Right renal cortex interstitium (tissue), 3 donors: Measurements from ENCODE around the gene NDRG2. TPM values are rescaled to one million over a fixed set of nuclear protein-coding genes. Genes with fewer than 3 reads are reported as not detected.
"Not testable (repeated sequence)": the region's sequence is repeated elsewhere in the genome, so short reads cannot be mapped to it uniquely, and the experiment has no call there.

Experiments used
- DNase-seq, 3 donors: peaks; one replicate each; pipeline ENCODE4 v3.0.0-alpha.2; 2013; ENCODE audit warnings: low read depth in 3 of 3, low spot score in 2 of 3
- polyA plus RNA-seq, 3 donors: library from polyadenylated mRNA; unstranded; fragments of 120-200 nt; gene quantifications; one replicate each; pipeline ENCODE4 v1.2.1, GENCODE V29; 2013; ENCODE audit not compliant: insufficient read length in 3 of 3

The NDRG2 gene
- polyA plus RNA-seq, 3 donors: 157 to 174 (median 164) TPM

DNA sequence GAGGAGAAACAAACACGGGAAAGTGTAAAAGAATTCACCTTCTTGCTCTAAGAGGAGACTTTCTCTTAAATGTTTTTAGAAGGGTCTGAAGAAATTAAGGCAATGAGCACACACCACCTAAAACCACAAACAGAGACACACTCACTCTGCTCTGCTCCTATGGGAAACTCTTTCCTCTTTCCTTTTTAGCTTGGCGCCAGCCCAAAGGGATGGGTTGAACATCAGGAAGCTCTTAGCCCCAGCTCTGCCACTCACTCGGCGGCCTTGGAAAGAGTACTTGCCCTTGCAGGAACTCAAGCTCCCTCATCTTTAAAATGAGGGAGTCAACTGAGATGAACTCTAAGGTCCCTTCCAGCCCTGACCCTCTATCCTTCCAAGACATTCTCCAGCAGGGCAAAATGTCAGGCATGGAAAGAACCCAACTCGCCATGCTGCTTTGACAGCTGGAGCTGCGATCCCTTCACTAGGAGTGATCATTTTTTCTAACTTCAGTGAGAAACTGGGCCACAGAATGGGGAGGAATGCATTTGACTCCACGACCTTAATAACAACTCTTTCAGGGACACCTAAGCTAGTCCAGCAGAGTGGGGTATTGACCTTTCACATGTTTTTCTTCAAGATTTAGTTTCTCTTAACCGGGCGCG is 31.8 kb upstream of the NDRG2 start:
- DNase-seq: no peak

DNA sequence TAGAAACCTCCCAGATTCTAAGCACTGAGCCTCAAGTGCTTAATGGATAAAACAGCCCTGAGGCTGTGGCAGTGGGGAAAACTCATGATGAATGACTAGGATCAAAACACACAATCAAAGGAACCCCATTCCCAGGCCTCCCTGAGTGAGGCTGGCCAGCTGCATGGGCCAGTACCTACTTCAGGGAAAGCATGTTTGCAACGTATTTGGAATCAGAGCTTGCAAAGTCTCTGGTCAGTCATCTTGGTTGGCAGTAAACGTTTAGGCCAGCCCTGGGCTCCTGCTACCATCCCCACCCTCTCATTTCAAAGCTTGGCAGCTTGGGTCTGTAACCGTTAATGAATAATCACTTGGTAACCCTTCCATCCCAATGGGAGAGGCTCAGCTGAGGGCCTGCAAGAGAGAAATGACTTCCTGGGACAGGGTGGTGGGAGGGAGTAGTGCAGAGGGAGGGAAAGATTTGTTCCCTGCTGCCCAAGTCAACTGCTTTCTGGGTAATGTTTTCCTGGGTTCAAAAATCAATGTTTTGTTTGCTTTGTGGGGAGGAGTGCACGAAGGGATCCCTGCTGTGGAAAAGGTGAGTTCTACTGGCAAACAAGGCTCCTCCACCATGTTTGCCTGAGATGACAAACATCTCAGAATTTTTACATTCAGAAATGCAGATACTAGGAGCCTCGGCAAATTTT is 30.7 kb upstream of the NDRG2 start:
- no peak for DNase-seq

GRCh38 chr14:21054768-21055145 is 29.9 kb upstream of the NDRG2 start:
- no peak for DNase-seq

GRCh38 chr14:21054123-21054767 is 29.4 kb upstream of the NDRG2 start:
- DNase-seq: no peak

- no peak for DNase-seq
Observed at GRCh38 chr14:21053184-21054122, 28.6 kb upstream of the NDRG2 start.

- DNase-seq: no peak
Observed at GRCh38 chr14:21050597-21050996, 25.7 kb upstream of the NDRG2 start.

DNA sequence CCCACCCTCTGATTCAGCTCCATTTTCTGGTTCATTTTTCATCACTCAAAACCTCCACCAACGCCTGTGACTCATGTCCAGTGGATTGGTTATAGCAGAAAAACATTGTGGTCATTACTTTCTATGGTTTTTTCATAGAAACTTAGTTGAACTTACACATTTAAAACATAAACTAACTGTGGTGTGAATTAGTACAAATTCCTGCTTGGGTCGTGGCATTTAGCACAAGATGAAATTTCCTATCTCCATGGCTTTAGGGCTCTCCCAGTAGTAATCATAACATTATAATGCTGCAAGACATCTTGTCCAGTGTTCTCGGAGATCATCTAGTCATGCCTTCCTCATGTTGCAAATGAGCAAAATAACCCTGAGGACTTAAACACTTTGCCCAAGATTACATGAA is 24.4 kb upstream of the NDRG2 start:
- no peak for DNase-seq

DNA sequence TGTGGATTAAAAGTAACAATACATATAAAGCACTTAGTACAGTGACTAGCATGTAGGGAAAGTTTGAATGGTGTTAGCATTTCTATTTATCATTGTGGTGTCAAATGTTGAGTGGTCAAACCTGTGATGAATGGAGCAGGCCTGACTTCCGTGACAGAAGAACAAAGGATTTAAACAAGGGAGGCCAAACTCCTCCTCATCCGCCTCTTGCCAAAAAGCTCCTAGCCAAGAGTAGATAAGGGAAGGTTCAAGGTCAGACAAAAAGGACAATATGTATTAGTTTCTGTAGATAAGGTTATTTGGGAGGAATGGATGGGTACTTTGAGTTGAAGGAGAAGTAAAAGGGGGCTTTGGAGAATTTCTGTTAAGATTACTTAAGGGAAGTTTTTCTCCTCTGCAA is 23.8 kb upstream of the NDRG2 start:
- no peak for DNase-seq

- DNase-seq: no peak
Observed at GRCh38 chr14:21047378-21047781, 22.5 kb upstream of the NDRG2 start.

- DNase-seq: no peak
Observed at GRCh38 chr14:21043974-21044618, 19.2 kb upstream of the NDRG2 start.

DNA sequence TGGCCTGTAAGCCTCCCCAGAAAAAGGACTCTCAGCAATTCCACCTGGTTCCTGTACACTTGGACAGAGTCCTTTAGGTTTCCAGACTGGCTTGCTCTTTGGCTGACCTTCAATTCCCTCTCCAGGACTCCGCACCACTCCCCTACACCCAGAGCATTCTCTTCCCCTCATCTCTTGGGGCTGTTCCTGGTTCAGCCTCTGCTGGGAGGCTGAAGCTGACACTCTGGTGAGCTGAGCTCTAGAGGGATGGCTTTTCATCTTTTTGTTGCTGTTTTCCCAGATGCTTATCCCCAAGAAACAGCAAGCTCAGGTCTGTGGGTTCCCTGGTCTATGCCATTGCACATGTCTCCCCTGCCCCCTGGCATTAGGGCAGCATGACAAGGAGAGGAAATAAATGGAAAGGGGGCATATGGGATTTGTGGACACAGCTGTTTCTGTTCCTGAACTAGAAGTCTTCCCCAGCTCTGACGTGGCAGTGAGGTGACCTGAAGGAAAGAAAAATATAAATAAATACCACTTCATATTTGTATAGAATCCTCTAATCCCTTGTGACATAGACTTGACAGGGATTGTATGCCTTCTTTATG is 18.6 kb upstream of the NDRG2 start:
- no peak for DNase-seq

DNA sequence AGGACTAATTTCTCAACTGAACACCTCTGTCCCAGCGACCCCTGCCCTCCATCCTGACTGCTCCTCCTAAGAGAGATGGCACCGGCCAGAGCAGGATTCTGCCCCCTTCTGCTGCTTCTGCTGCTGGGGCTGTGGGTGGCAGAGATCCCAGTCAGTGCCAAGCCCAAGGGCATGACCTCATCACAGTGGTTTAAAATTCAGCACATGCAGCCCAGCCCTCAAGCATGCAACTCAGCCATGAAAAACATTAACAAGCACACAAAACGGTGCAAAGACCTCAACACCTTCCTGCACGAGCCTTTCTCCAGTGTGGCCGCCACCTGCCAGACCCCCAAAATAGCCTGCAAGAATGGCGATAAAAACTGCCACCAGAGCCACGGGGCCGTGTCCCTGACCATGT is 18.1 kb upstream of the NDRG2 start:
- DNase-seq: no peak

- DNase-seq: no peak
Observed at GRCh38 chr14:21041676-21042433, 17.0 kb upstream of the NDRG2 start, which contains the start of gene RNASE7. TSS of gene RNASE7 (plus strand) at chr14:21042362. CDS start at chr14:21042993, 631 bp downstream.

- not testable (repeated sequence) for DNase-seq
Observed at GRCh38 chr14:21040941-21041340, 16.1 kb upstream of the NDRG2 start.

GRCh38 chr14:21040370-21040925 is 15.6 kb upstream of the NDRG2 start:
- DNase-seq: no peak

DNA sequence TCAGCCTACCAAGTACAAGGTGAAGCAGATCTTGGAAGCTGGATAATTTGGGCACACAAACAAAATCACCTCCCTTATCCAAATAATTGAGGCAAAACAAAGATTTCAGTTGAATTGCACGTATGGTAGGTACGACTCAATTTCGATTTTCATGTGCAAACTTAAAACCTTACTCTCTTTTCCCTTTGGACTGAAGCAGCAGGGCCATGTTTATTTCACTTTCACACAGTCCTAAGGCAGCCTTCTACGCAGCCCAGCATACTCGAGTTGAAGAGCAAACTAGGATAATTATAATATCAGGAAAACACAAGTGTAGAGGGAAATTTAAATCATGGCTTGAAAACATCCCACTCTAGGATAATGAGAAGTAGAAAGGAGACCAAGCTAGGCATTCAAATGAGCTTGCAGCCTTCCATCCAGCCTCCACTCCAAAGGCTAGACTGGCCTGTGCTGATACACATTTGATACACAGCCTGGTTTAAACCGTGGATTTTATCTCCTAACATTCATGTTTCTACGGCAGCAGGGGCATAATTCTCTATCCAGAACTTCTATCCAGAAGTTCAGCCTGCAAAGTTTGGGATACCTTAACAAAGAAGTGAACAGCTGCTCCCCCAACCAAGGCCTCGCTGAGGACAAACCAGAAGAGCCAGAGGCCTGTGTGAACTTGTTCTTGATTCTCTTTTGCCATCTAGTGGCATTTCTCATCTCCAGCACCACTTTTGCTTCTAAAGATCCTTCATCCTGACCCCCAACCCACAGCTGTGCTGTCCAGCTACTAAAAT is 14.9 kb upstream of the NDRG2 start:
- DNase-seq: no peak

- DNase-seq: no peak
Observed at GRCh38 chr14:21038441-21039422, 13.9 kb upstream of the NDRG2 start.
